Activated effector memory CD4-positive, alpha-beta T cell treated with Interleukin-2 at 50 U/mL for 16 hours (primary cell): Measurements from ENCODE around the gene RAD17.
"Not testable (repeated sequence)": the region's sequence is repeated elsewhere in the genome, so short reads cannot be mapped to it uniquely, and the experiment has no call there.

Experiments used
- DNase-seq: peaks from one replicate; pipeline ENCODE4 v3.0.0-alpha.2; 2020

The RAD17 gene

DNA sequence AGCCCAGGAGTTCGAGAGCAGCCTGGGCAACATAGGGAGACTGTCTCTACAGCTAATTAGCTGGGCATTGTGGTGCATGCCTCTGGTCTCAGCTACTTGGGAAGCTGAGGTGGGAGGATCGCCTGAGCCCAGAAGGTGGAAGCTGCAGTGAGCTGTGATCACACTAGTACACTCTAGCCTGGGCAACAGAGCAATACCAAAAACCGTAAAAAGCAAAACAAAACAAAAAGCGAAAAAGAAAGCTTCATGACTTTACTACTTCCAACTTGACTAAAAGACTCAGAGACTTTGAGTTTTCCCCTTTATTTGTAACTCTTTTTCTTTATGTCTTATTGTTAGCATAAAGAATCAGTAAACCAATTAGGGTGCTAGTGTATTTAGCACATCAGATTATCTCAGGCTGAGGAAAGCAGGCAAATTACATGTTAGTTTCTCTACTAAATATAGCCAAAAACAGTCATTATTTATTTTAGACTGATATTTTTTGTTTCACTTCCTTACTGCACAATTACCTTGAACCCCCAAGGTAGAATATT is 5.4 kb downstream of the RAD17 start:
- DNase-seq = no peak

- DNase-seq = no peak
Measured at GRCh38 chr5:69378376-69378775, 8.8 kb downstream of the RAD17 start.

DNA sequence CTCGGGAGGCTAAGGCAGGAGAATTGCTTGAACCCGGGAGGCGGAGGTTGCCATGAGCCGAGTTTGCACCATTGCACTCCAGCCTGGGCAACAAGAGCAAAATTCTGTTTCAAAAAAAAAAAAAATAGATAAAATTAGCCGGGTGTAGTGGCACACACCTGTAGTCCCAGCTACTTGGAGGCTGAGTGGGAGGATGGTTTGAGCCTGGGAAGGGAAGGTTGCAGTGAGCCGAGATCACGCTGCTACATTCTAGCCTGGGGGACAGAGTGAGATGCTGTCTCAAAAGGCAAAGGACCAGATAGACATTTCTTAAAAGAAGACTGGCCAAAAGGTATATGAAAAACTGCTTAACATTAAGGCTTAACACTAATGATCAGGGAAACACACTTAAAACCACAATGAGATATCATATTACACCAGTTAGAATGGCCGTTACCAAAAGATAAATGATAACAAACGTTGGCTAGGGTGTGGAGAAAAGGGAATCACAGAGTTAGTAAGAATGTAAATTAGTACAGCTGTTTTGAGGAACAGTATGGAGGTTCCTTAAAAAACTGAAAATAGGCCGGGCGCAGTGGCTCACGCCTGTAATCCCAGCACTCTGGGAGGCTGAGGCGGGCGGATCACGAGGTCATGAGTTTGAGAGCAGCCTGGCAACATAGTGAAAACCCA is 35.2 kb downstream of the RAD17 start:
- DNase-seq = no peak

DNA sequence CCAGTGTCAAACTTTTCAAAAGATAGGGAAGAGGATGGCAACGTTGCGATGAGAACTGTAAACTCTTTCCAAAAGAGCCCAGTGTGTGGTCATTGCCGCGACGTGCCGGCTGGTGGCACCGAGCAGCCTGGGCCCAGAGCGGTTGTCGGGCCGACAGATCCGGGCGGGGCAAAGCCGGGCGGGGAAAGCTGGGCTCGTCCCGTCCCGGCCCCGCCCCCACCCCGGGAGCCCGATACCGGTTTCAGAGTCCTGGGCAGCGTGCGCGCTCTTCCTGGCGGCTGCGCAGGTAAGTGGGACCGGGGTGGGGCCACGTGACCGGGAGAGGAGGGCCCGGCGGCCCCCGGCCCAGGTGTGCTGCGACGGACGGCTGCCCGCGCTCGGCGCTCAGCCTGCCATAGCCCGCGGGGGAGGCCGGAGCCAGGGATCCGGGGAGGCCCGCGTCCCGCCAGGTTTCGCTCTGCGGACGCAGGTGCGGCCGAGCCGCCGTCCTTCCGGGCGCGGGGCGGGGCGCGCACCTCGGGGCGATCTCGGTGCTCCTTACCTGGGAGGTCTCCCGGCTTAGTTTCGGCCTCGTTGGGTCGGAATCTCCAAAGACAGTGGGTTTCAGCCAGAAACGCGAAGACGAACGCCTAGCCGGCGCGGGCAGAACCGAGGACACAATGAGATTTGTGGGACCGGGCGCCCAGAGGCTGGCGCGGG is 45.4 kb downstream of the RAD17 start, which contains the start of gene MARVELD2:
TSS of gene MARVELD2 (plus strand) at position 232 of the 699 bp plus-strand sequence. CDS start 4,270 bp downstream, outside the sequence.
- peak; percentile 25 for DNase-seq

- no peak for DNase-seq
Measured at GRCh38 chr5:69415584-69415958, 46.0 kb downstream of the RAD17 start.

DNA sequence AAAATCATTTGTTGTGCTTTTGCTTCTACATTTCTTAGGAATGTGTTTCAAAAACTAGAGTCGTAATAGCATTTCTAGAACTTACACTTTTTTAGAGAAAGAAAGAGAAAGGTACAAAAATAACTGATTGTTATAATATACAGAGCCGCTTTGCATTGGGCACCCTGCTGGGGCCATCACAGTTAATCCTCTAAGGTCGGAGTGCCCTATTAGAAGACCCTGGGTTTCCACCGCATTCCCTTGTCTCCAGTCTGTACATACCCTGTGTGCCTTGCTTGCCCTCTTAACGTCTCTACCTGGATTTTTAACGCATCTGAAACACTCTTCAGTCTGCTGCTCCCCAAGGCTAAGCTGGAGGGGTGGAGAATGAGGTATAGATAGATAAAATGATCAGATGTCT is 46.6 kb downstream of the RAD17 start:
- DNase-seq = no peak

DNA sequence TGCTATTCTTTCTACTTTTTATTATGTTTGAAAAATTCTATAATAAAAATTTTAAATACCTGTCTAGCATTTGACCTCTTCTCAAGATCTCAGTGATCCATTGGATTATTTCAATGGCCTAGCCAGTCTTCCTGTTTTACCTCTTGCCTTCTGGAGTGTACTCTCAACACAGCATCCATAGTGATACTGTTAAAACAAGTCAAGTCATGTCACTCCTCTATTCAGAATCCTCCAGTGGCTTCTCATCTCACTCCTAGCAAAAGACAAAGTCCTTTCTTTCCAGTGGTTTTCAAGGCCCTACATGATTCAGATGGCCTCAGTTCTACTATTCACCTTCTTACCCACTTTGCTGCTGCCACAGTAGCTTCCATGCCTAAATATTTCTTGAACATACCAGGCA is 47.1 kb downstream of the RAD17 start:
- no peak for DNase-seq

GRCh38 chr5:69418554-69418953 is 48.9 kb downstream of the RAD17 start:
- DNase-seq = no peak

- no peak for DNase-seq
Measured at GRCh38 chr5:69431424-69432303, 62.0 kb downstream of the RAD17 start.

DNA sequence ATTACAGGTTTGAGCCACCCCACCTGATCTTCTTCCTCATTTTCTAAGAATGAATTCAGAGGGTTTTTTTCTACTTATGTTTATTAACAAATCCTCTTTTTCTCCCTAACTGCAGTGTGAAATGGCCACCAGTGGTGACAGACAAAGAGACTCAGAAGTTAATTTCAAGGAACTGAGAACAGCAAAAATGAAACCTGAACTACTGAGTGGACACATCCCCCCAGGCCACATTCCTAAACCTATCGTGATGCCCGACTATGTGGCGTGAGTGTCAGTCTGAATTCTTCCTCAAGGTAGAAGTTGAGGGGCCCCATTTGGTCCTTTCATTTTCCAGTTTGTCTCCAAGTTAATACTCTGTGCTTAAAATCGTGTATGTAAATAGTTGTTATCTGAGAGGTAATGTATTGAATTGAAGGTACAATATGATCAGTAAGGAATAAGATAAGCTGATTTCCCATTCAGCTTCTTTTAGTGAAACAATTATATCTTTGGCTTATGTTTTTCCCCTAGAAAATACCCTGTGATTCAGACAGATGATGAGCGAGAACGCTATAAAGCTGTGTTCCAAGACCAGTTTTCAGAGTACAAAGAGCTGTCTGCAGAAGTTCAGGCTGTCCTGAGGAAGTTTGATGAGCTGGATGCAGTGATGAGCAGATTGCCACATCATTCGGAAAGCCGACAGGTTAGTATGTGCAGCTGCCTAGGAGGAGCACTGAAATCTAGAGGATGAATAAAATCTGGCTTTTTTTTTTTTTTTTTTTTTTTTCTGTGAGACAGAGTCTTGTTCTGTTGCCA is 63.0 kb downstream of the RAD17 start:
- no peak for DNase-seq

DNA sequence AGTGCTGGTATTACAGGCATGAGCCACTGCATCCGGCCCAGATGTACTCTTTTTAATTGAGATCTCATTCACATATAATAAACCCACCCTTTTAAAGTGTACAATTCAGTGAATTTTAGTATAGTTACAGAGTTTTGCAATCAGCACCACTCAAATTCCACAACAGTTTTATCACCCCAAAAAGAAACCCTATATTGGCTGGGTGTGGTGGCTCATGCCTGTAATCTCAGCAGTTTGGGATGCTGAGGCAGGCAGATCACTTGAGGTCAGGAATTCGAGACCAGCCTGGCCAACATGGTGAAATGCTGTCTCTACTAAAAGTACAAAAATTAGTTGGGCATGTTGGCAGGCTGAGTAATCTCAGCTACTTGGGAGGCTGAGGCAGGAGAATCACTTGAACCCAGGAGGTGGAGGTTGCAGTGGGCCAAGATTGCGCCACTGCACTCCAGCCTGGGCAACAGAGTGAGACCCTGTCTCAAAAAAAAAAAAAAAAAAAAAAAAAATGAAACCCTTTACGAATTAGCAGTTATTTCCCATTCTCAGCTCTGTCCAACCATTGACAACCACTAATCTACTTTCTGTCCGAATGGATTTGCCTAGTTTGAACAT is 65.8 kb downstream of the RAD17 start:
- DNase-seq = not testable (repeated sequence)

- no peak for DNase-seq
Measured at GRCh38 chr5:69444127-69444754, 74.6 kb downstream of the RAD17 start.

- no peak for DNase-seq
Measured at GRCh38 chr5:69449511-69449910, 79.9 kb downstream of the RAD17 start.

DNA sequence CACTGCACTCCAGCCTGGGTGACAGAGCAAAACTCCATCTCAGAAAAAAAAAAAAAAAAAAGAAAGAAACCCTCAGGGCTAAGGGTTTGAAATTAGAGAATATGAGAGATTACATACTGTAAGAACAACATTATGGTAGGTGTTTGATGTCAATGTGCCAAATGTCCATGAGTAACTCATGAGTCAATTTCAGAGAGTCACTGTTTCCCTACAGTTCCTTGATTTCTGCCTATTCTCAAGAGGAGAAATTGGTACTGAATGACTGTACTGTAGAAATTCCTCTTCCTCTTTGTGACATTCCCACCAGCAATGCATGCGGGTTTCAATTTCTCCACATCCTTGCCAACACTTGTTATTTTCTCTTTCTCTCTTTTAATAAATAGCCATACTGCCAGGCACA is 80.5 kb downstream of the RAD17 start:
- no peak for DNase-seq

- DNase-seq = not testable (repeated sequence)
Measured at GRCh38 chr5:69450527-69450926, 80.9 kb downstream of the RAD17 start.

DNA sequence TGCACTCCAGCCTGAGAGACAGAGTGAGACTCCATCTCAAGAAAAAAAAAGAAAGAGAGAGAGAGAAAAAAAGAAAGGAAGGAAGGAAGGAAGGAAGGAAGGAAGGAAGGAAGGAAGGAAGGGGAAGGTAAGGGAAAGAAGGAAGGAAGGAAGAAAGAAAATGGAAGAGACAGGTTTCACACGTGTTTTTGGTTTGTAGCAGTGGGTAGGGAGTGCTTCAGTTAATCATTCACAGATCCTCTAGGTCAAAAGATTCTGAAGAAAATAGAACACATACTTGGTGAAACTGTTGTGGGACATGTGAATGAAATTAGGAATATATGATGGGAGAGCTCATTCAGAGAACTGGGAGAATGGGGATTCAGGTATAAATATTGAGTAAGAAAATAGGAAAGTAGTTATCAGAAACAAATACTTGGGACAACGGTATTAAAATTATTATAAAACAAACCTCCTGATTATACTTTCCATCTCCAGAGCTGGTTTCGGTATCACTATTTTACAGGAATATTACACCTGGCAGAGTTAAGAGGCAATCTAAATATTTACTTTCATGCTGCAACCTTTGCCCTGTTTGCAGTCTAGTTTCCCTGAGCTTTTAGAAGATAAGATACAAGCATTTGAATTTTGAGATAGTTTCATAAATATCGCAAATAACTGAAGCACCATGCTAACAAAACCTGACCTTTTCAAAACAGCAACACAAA is 82.5 kb downstream of the RAD17 start:
- no peak for DNase-seq

- DNase-seq = not testable (repeated sequence)
Measured at GRCh38 chr5:69453487-69453886, 83.9 kb downstream of the RAD17 start.

- no peak for DNase-seq
Measured at GRCh38 chr5:69454460-69455249, 85.0 kb downstream of the RAD17 start.

GRCh38 chr5:69455428-69455988 is 85.9 kb downstream of the RAD17 start:
- DNase-seq = not testable (repeated sequence)

- no peak for DNase-seq
Measured at GRCh38 chr5:69462170-69462569, 92.6 kb downstream of the RAD17 start.
